Inferior parietal cortex (tissue), 1 donor: ENCODE data around the gene FHIT.
"Not testable (repeated sequence)": the region's sequence is repeated elsewhere in the genome, so short reads cannot be mapped to it uniquely, and the experiment has no call there.

Experiments used
- DNase-seq: peaks from one replicate; pipeline ENCODE4 v3.0.0-alpha.2; 2016; ENCODE audit errors: extremely low spot score

Gene FHIT

GRCh38 chr3:61057464-61057863 is 193.8 kb downstream of the FHIT start:
- DNase-seq: no peak

- no peak for DNase-seq
These were observed 195.8 kb downstream of the FHIT start for GRCh38 chr3:61055447-61055846.

GRCh38 chr3:61053781-61054496 is 197.3 kb downstream of the FHIT start:
- DNase-seq: no peak

- no peak for DNase-seq
These were observed 198.4 kb downstream of the FHIT start for GRCh38 chr3:61052851-61053250.

- no peak for DNase-seq
These were observed 199.6 kb downstream of the FHIT start for GRCh38 chr3:61051666-61052065.

- not testable (repeated sequence) for DNase-seq
These were observed 206.1 kb downstream of the FHIT start for GRCh38 chr3:61045169-61045568.

- DNase-seq: no peak
These were observed 208.1 kb downstream of the FHIT start for GRCh38 chr3:61043156-61043555.

- no peak for DNase-seq
These were observed 210.6 kb downstream of the FHIT start for GRCh38 chr3:61040618-61041017.

- DNase-seq: no peak
These were observed 215.7 kb downstream of the FHIT start for GRCh38 chr3:61035573-61035972.

GRCh38 chr3:61032991-61033390 is 218.3 kb downstream of the FHIT start:
- DNase-seq: no peak

GRCh38 chr3:61031503-61031902 is 219.7 kb downstream of the FHIT start:
- DNase-seq: no peak

- DNase-seq: no peak
These were observed 220.7 kb downstream of the FHIT start for GRCh38 chr3:61030469-61031035.

GRCh38 chr3:61029194-61029593 is 222.1 kb downstream of the FHIT start:
- DNase-seq: no peak

- no peak for DNase-seq
These were observed 232.4 kb downstream of the FHIT start for GRCh38 chr3:61018807-61019206.

- DNase-seq: not testable (repeated sequence)
These were observed 234.2 kb downstream of the FHIT start for GRCh38 chr3:61017028-61017427.

GRCh38 chr3:61015859-61016258 is 235.4 kb downstream of the FHIT start:
- DNase-seq: no peak

GRCh38 chr3:61015408-61015807 is 235.8 kb downstream of the FHIT start:
- DNase-seq: no peak

- peak; percentile 40 for DNase-seq
These were observed 242.3 kb downstream of the FHIT start for GRCh38 chr3:61008998-61009380.

GRCh38 chr3:61008153-61008997 is 242.9 kb downstream of the FHIT start:
- DNase-seq: no peak

GRCh38 chr3:61005591-61005990 is 245.7 kb downstream of the FHIT start:
- no peak for DNase-seq

GRCh38 chr3:60998858-60999257 is 252.4 kb downstream of the FHIT start:
- DNase-seq: no peak

- no peak for DNase-seq
These were observed 258.9 kb downstream of the FHIT start for GRCh38 chr3:60992395-60992794.

GRCh38 chr3:60990442-60990730 is 260.9 kb downstream of the FHIT start:
- DNase-seq: no peak
